SK-N-SH (cell line): ENCODE data around the gene TOR1AIP1. TPM values are rescaled to one million over a fixed set of nuclear protein-coding genes. Genes with fewer than 3 reads are reported as not detected.

Source experiments
- CTCF ChIA-PET: fragments of 300-600, 350-600 bp; formaldehyde crosslinking; extraction: SDS; loops from one replicate; lab custom pipeline; 2021; lab: Yijun Ruan, JAX
- POLR2A ChIA-PET: fragments of 350-600 bp; sonication (Branson Sonifier 250); formaldehyde crosslinking; extraction: SDS; loops from one replicate; lab custom pipeline; 2020; ENCODE audit warnings: antibody characterized with exemption, inconsistent platforms; lab: Yijun Ruan, JAX
- DNase-seq: peaks from one replicate; pipeline ENCODE4 v3.0.0; 2012
- H2AFZ ChIP-seq: fragments of 200-600 bp; sonication (generic); 2 replicates; pipeline ENCODE4 v1.8.1; 2016; ENCODE audit warnings: antibody characterized with exemption, mild to moderate bottlenecking, low read depth
- H3F3A ChIP-seq: fragments of 200-600 bp; sonication (generic); replicated peaks from 2 replicates; pipeline ENCODE3; 2016; ENCODE audit warnings: antibody characterized with exemption, mild to moderate bottlenecking; ENCODE audit not compliant: insufficient read depth
- H3K27ac ChIP-seq, 2 experiments: fragments of 200-500 bp in 1 of 2; fragments of 200-600 bp in 1 of 2; sonication (Bioruptor generic) in 1 of 2; sonication (generic), shearing (Covaris generic) in 1 of 2; 2 replicates each; pipeline versions ENCODE4 v1.5.1 to v1.6.1; 2014 to 2016; ENCODE audit warnings: low read depth in 2 of 2, inconsistent platforms in 1 of 2, low read length in 1 of 2, mild to moderate bottlenecking in 1 of 2, mixed read lengths in 1 of 2
- H3K27me3 ChIP-seq: fragments of 200-600 bp; sonication (generic), shearing (Covaris generic); 2 replicates; pipeline ENCODE4 v1.6.1; 2016; ENCODE audit warnings: mixed run types; ENCODE audit not compliant: insufficient read depth
- H3K36me3 ChIP-seq, 2 experiments: fragments of 200-500 bp in 1 of 2; fragments of 200-600 bp in 1 of 2; sonication (Bioruptor generic) in 1 of 2; sonication (generic) in 1 of 2; replicated peaks in 1 of 2; 2 replicates each; pipeline versions ENCODE3 to v1.5.1; 2014 to 2016; ENCODE audit warnings: low read length in 1 of 2, mild to moderate bottlenecking in 1 of 2; ENCODE audit not compliant: insufficient read depth in 2 of 2, control insufficient read depth in 1 of 2
- H3K4me1 ChIP-seq, 2 experiments: fragments of 200-500 bp in 1 of 2; fragments of 200-600 bp in 1 of 2; sonication (Bioruptor generic) in 1 of 2; sonication (generic), shearing (Covaris generic) in 1 of 2; 2 replicates each; pipeline versions ENCODE4 v1.5.1 to v1.6.1; 2014 to 2016; ENCODE audit warnings: low read depth in 1 of 2, low read length in 1 of 2, mixed run types in 1 of 2; ENCODE audit not compliant: insufficient read depth in 2 of 2, control insufficient read depth in 1 of 2
- H3K4me2 ChIP-seq: fragments of 200-600 bp; sonication (generic), shearing (Covaris generic); 2 replicates; pipeline ENCODE4 v1.6.1; 2017; ENCODE audit warnings: mixed run types
- H3K4me3 ChIP-seq, 2 experiments: fragments of 200-500 bp in 1 of 2; fragments of 200-600 bp in 1 of 2; sonication (Bioruptor generic) in 1 of 2; sonication (generic), shearing (Covaris generic) in 1 of 2; 2 replicates each; pipeline versions ENCODE4 v1.5.1 to v1.8.1; 2014 to 2016; ENCODE audit warnings: low read depth in 2 of 2, inconsistent platforms in 1 of 2, low read length in 1 of 2, mild to moderate bottlenecking in 1 of 2, mixed read lengths in 1 of 2, moderate library complexity in 1 of 2
- H3K79me2 ChIP-seq: fragments of 200-600 bp; sonication (generic); 2 replicates; pipeline ENCODE4 v1.8.1; 2017; ENCODE audit warnings: mild to moderate bottlenecking; ENCODE audit not compliant: insufficient read depth
- H3K9ac ChIP-seq: fragments of 200-600 bp; sonication (generic); 2 replicates; pipeline ENCODE4 v1.6.1; 2017; ENCODE audit warnings: mixed run types
- H3K9me2 ChIP-seq: fragments of 200-600 bp; sonication (generic); 2 replicates; pipeline ENCODE4 v1.6.1; 2017; ENCODE audit warnings: mixed run types
- H3K9me3 ChIP-seq: fragments of 200-600 bp; sonication (generic); 2 replicates; pipeline ENCODE4 v1.6.1; 2017; ENCODE audit warnings: mixed run types, mild to moderate bottlenecking, moderate library complexity
- H4K20me1 ChIP-seq: fragments of 200-600 bp; sonication (generic); 2 replicates; pipeline ENCODE4 v1.6.1; 2017; ENCODE audit warnings: mild to moderate bottlenecking, mixed run types; ENCODE audit not compliant: insufficient read depth
- CHD2 ChIP-seq: fragments of 150-350 bp; IDR thresholded peaks from 2 replicates; pipeline ENCODE4 v1.6.1; 2018; ENCODE audit warnings: low read length; ENCODE audit not compliant: partially characterized antibody
- EP300 ChIP-seq, 2 experiments: IDR thresholded peaks; 2 replicates each; pipeline versions ENCODE4 v1.4.0 to v1.6.1; 2012; ENCODE audit warnings: borderline replicate concordance in 1 of 2, low read depth in 1 of 2, low read length in 1 of 2
- FOXM1 ChIP-seq: IDR thresholded peaks from 2 replicates; pipeline ENCODE4 v1.4.0; 2012; ENCODE audit warnings: low read depth, mild to moderate bottlenecking
- GABPA ChIP-seq: IDR thresholded peaks from 2 replicates; pipeline ENCODE4 v1.4.0; 2012; ENCODE audit warnings: low read depth, mild to moderate bottlenecking
- MXI1 ChIP-seq: IDR thresholded peaks from 2 replicates; pipeline ENCODE4 v1.6.1; 2012; ENCODE audit warnings: mild to moderate bottlenecking, low read depth, low read length, improper control_type of control experiment
- NFIC ChIP-seq: IDR thresholded peaks from 2 replicates; pipeline ENCODE4 v1.4.0; 2012; ENCODE audit warnings: borderline replicate concordance
- NRF1 ChIP-seq: IDR thresholded peaks from 2 replicates; pipeline ENCODE4 v1.6.1; 2012; ENCODE audit warnings: low read depth, mild to moderate bottlenecking, low read length
- POLR2AphosphoS5 ChIP-seq: IDR thresholded peaks from 2 replicates; pipeline ENCODE4 v1.6.1; 2012; ENCODE audit warnings: low read depth, low read length
- RFX5 ChIP-seq: IDR thresholded peaks from 2 replicates; pipeline ENCODE4 v1.6.1; 2012; ENCODE audit warnings: mild to moderate bottlenecking, improper control_type of control experiment, low read length
- SIN3A ChIP-seq: IDR thresholded peaks from 2 replicates; pipeline ENCODE4 v1.6.1; 2012; ENCODE audit warnings: low read depth, mild to moderate bottlenecking, low read length, moderate library complexity, borderline replicate concordance
- TAF1 ChIP-seq: IDR thresholded peaks from 2 replicates; pipeline ENCODE4 v1.6.1; 2012; ENCODE audit warnings: low read depth, mild to moderate bottlenecking, low read length, moderate library complexity, borderline replicate concordance
- TCF12 ChIP-seq: IDR thresholded peaks from 2 replicates; pipeline ENCODE4 v1.4.0; 2012
- YY1 ChIP-seq: IDR thresholded peaks from 2 replicates; pipeline ENCODE4 v1.4.0; 2012; ENCODE audit warnings: low read depth, mild to moderate bottlenecking
- WGBS: methylation state at CpG from one replicate; pipeline ENCODE4 v1.1.6; 2017; ENCODE audit warnings: low lambda C conversion rate; 5-methylcytosine and 5-hydroxymethylcytosine counted together
- polyA plus RNA-seq, 3 experiments: library from polyadenylated mRNA; depleted of rRNA; stranded (reverse); fragments of >200 nt; gene quantifications; 2 replicates each; pipeline ENCODE4 v1.2.3, GENCODE V29; 2012
- TF ChIP-seq, protein P1 (sequence below): fragments of 150-350 bp; IDR thresholded peaks from 2 replicates; pipeline ENCODE4 v1.6.1; 2017; ENCODE audit warnings: antibody characterized with exemption, low read length, low read depth, borderline replicate concordance
- TF ChIP-seq, protein P2 (sequence below): IDR thresholded peaks from 2 replicates; pipeline ENCODE4 v1.6.1; 2012; ENCODE audit warnings: mild to moderate bottlenecking, low read depth, low read length, moderate library complexity
- TF ChIP-seq, protein P3 (sequence below): fragments of 200-600 bp; sonication (generic); IDR thresholded peaks from 2 replicates; pipeline ENCODE4 v1.6.1; 2017; ENCODE audit warnings: antibody characterized with exemption, mild to moderate bottlenecking, moderate library complexity
- TF ChIP-seq, protein P4 (sequence below): IDR thresholded peaks from 2 replicates; pipeline ENCODE4 v1.4.0; 2012; ENCODE audit warnings: low read depth
- TF ChIP-seq, protein P5 (sequence below): IDR thresholded peaks from 2 replicates; pipeline ENCODE4 v1.4.0; 2012; ENCODE audit warnings: low read depth, borderline replicate concordance

TOR1AIP1 gene
- polyA plus RNA-seq, 1 of the 3 experiments (the other 2 are of a cell fraction) = 11.8 TPM

DNA sequence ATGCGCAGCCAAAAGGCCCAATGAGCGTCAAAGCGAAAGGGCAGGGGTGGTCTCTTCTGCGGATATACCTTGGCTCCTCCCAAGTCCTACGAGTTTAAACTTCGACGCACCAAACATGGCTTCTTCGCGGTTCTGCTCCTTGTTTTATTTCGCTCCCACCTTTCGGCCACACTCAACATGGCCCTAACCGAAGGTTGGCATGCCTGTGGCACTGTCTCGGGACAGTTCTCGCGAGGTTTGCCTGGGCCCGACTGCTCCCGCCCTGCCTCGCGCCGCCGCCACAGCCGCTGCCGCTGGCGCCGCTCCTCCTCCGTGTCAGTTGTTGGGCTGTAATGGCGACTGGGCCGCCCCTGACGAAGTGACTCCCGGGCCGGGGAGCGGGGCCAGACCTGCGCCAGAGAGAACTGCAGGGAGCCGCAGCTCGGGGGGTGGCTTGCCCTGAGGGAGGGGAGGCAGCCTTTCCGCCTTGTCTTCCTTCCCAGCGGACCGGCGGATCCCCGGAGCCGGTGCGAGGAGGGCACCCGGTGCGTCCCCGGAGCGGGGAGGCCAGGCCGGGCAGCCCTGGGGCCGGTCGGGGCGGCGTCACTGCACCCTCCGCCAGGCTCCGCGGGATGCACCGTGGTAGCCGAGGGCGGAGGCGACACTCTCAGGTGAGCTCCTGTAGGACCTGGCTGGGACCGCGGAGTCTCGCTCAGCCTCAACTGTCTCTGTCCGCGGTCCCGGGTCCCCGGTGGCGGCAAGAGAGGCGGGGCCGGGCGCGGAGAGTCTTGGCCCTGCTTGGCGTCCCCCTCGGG lies 72.6 kb downstream of the TOR1AIP1 start, which contains the start of gene CEP350:
TSS of gene CEP350 (plus strand) at position 318 of the 794 bp plus-strand sequence. CDS start 31,372 bp downstream, outside the sequence.
- H3K79me2 ChIP-seq = peaks cover 50% of the 10 kb centered on the region
- H3K36me3 ChIP-seq = no peaks in the 10 kb centered on the region
- H3K4me2 ChIP-seq = peak within 1 kb of the TSS; percentile 74
- ChIA-PET POLR2A (interaction anchor here (0.5 to 1.0 kb wide), 2 partner anchors 27 to 220 kb away, joined by 3 to 4 read pairs; no protein-coding TSS in a partner anchor), CTCF (interaction anchor here (0.8 to 2.1 kb wide), 8 partner anchors 11 to 227 kb away, joined by 3 to 8 read pairs (median 4); partner anchors contain the start of gene TOR1AIP1)
- no peaks in the 10 kb centered on the region for H3K9me3 ChIP-seq
- H3K27me3 ChIP-seq = no peaks in the 10 kb centered on the region
- H4K20me1 ChIP-seq = peaks cover 17% of the 10 kb centered on the region
- peak within 1 kb of the TSS; percentile 94 for H2AFZ ChIP-seq
- 0% methylated on average over 6 of the region's 72 CpGs for whole genome bisulfite sequencing
- peak within 1 kb of the TSS; percentile 91 to 98 for H3K4me3 ChIP-seq
- peaks cover 0 to 17% of the 10 kb centered on the region in 2 experiments; a peak in 3 of 4 replicates for H3K4me1 ChIP-seq
- peaks cover 7% of the 10 kb centered on the region for H3F3A ChIP-seq
- peak; percentile 92 for DNase-seq
- H3K27ac ChIP-seq = peak within 1 kb of the TSS; percentile 75 to 91
- no peak for TF ChIP-seq GABPA
- no peak for TF ChIP-seq TCF12
- TF ChIP-seq CHD2 = peak; percentile 100
- TF ChIP-seq TAF1 = peak; percentile 96
- TF ChIP-seq NRF1 = 0 out of 2 replicates have a peak, but pooled peaks have one; percentile 31
- TF ChIP-seq MXI1 = peak; percentile 46
- no peak for TF ChIP-seq RFX5
- TF ChIP-seq, protein P1, sequence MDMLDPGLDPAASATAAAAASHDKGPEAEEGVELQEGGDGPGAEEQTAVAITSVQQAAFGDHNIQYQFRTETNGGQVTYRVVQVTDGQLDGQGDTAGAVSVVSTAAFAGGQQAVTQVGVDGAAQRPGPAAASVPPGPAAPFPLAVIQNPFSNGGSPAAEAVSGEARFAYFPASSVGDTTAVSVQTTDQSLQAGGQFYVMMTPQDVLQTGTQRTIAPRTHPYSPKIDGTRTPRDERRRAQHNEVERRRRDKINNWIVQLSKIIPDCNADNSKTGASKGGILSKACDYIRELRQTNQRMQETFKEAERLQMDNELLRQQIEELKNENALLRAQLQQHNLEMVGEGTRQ = no peak
- peak; percentile 99 for TF ChIP-seq YY1
- peak in 1 of 2 experiments; percentile 16; a peak in 1 of 4 replicates for TF ChIP-seq EP300 (IDR thresholded peaks at IDR 0.05; ENCODE audit: borderline replicate concordance in 1 of 2, low read depth in 1 of 2, low read length in 1 of 2)
- TF ChIP-seq NFIC = no peak
- TF ChIP-seq, protein P2, sequence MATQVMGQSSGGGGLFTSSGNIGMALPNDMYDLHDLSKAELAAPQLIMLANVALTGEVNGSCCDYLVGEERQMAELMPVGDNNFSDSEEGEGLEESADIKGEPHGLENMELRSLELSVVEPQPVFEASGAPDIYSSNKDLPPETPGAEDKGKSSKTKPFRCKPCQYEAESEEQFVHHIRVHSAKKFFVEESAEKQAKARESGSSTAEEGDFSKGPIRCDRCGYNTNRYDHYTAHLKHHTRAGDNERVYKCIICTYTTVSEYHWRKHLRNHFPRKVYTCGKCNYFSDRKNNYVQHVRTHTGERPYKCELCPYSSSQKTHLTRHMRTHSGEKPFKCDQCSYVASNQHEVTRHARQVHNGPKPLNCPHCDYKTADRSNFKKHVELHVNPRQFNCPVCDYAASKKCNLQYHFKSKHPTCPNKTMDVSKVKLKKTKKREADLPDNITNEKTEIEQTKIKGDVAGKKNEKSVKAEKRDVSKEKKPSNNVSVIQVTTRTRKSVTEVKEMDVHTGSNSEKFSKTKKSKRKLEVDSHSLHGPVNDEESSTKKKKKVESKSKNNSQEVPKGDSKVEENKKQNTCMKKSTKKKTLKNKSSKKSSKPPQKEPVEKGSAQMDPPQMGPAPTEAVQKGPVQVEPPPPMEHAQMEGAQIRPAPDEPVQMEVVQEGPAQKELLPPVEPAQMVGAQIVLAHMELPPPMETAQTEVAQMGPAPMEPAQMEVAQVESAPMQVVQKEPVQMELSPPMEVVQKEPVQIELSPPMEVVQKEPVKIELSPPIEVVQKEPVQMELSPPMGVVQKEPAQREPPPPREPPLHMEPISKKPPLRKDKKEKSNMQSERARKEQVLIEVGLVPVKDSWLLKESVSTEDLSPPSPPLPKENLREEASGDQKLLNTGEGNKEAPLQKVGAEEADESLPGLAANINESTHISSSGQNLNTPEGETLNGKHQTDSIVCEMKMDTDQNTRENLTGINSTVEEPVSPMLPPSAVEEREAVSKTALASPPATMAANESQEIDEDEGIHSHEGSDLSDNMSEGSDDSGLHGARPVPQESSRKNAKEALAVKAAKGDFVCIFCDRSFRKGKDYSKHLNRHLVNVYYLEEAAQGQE = peak; percentile 44; the same call in 1 of the 2 replicates
- TF ChIP-seq, protein P3, sequence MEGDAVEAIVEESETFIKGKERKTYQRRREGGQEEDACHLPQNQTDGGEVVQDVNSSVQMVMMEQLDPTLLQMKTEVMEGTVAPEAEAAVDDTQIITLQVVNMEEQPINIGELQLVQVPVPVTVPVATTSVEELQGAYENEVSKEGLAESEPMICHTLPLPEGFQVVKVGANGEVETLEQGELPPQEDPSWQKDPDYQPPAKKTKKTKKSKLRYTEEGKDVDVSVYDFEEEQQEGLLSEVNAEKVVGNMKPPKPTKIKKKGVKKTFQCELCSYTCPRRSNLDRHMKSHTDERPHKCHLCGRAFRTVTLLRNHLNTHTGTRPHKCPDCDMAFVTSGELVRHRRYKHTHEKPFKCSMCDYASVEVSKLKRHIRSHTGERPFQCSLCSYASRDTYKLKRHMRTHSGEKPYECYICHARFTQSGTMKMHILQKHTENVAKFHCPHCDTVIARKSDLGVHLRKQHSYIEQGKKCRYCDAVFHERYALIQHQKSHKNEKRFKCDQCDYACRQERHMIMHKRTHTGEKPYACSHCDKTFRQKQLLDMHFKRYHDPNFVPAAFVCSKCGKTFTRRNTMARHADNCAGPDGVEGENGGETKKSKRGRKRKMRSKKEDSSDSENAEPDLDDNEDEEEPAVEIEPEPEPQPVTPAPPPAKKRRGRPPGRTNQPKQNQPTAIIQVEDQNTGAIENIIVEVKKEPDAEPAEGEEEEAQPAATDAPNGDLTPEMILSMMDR = no peak
- TF ChIP-seq, protein P4, sequence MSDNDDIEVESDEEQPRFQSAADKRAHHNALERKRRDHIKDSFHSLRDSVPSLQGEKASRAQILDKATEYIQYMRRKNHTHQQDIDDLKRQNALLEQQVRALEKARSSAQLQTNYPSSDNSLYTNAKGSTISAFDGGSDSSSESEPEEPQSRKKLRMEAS = peak; percentile 76
- peak; percentile 89; the same call in 1 of the 2 replicates for TF ChIP-seq SIN3A
- peak; percentile 79; the same call in 1 of the 2 replicates for TF ChIP-seq POLR2AphosphoS5
- TF ChIP-seq, protein P5, sequence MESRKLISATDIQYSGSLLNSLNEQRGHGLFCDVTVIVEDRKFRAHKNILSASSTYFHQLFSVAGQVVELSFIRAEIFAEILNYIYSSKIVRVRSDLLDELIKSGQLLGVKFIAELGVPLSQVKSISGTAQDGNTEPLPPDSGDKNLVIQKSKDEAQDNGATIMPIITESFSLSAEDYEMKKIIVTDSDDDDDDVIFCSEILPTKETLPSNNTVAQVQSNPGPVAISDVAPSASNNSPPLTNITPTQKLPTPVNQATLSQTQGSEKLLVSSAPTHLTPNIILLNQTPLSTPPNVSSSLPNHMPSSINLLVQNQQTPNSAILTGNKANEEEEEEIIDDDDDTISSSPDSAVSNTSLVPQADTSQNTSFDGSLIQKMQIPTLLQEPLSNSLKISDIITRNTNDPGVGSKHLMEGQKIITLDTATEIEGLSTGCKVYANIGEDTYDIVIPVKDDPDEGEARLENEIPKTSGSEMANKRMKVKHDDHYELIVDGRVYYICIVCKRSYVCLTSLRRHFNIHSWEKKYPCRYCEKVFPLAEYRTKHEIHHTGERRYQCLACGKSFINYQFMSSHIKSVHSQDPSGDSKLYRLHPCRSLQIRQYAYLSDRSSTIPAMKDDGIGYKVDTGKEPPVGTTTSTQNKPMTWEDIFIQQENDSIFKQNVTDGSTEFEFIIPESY = peak; percentile 99
- peak; percentile 17; the same call in 1 of the 2 replicates for TF ChIP-seq FOXM1
- no peaks in the 10 kb centered on the region for H3K9me2 ChIP-seq
- peak within 1 kb of the TSS; percentile 94 for H3K9ac ChIP-seq
